Testis (tissue), 3 donors: ENCODE measurements around the gene COX6B2. TPM values are rescaled to one million over a fixed set of nuclear protein-coding genes. Genes with fewer than 3 reads are reported as not detected.
"Not testable (repeated sequence)": the region's sequence is repeated elsewhere in the genome, so short reads cannot be mapped to it uniquely, and the experiment has no call there.

Source experiments
- DNase-seq: peaks from one replicate; pipeline ENCODE4 v3.0.0-alpha.2; 2019
- H3K27ac ChIP-seq, 2 donors: fragments of 200-600 bp; sonication (generic); one replicate each; pipeline ENCODE4 v1.5.1; 2019
- H3K27me3 ChIP-seq: fragments of 200-600 bp; sonication (generic); one replicate; pipeline ENCODE4 v1.5.1; 2019
- H3K36me3 ChIP-seq: fragments of 200-600 bp; sonication (generic); one replicate; pipeline ENCODE4 v1.5.1; 2017; ENCODE audit warnings: low read depth; ENCODE audit errors: missing control alignments
- H3K4me1 ChIP-seq: fragments of 200-600 bp; sonication (generic); one replicate; pipeline ENCODE4 v1.5.1; 2019
- H3K4me3 ChIP-seq, 2 donors: fragments of 200-600 bp; sonication (generic); one replicate each; pipeline ENCODE4 v1.5.1; 2017 to 2019
- H3K9me3 ChIP-seq: fragments of 200-600 bp; sonication (generic); one replicate; pipeline ENCODE4 v1.5.1; 2017
- CTCF ChIP-seq, 3 experiments: fragments of 450-650 bp in 2 of 3; fragments of 200-600 bp in 1 of 3; sonication (generic) in 1 of 3; IDR thresholded peaks; one replicate each; pipeline ENCODE4 v1.5.1; 2016 to 2019; ENCODE audit warnings: antibody characterized with exemption in 3 of 3, mild to moderate bottlenecking in 2 of 3, moderate library complexity in 1 of 3
- POLR2A ChIP-seq: fragments of 450-650 bp; IDR thresholded peaks from one replicate; pipeline ENCODE4 v1.6.1; 2017; ENCODE audit warnings: antibody characterized with exemption, mild to moderate bottlenecking, moderate library complexity
- WGBS, 2 donors: methylation state at CpG; one replicate each; pipeline ENCODE4 v1.1.5; 2018; 5-methylcytosine and 5-hydroxymethylcytosine counted together
- intact Hi-C: fragments of 100-400 bp; cut with DNase I; formaldehyde crosslinking; loops from one replicate; pipeline ENCODE4 v1.15.1; 2023; ENCODE audit warnings: low total_unique reads
- polyA plus RNA-seq: library from polyadenylated mRNA; stranded (reverse); fragments of 350-450 nt; fragmentation: Illumina TruSeq; extraction: RNeasy Lipid Tissue Mini Kit (QIAGEN cat#74804); gene quantifications from one replicate; pipeline ENCODE4 v1.2.3, GENCODE V29; 2014; ENCODE audit warnings: low read depth, low replicate concordance; ENCODE audit not compliant: insufficient read depth
- total RNA-seq, 2 donors: library from RNA; depleted of rRNA; stranded (reverse); fragments of >200 nt; gene quantifications; one replicate each; pipeline ENCODE4 v1.2.3, GENCODE V29; 2016

Gene COX6B2
- total and polyA plus RNA-seq, 3 donors from 2014 or later: 27.9 to 171 (median 47.5) TPM

GRCh38 chr19:55336101-55336500 lies 18.4 kb downstream of the COX6B2 start:
- intact Hi-C loops: no loop called here
- Histone ChIP-seq H3K4me3 (no peak overlapping the region), H3K27me3 (no peaks in the 10 kb centered on the region), H3K9me3 (no peaks in the 10 kb centered on the region), H3K4me1 (peaks cover 13% of the 10 kb centered on the region), H3K36me3 (no peaks in the 10 kb centered on the region), H3K27ac (no peak overlapping the region)
- 82 to 83% methylated on average over 7 of the region's 7 CpGs for WGBS, 2 donors
- no peak for DNase-seq
- TF ChIP-seq CTCF (IDR thresholded peaks at IDR 0.05) (no peak), POLR2A (no peak)

- no peak overlapping the region for H3K4me3 ChIP-seq
- intact Hi-C loops: no loop called here
- TF ChIP-seq CTCF (IDR thresholded peaks at IDR 0.05): no peak
- no peak for TF ChIP-seq POLR2A
- no peak overlapping the region for H3K27ac ChIP-seq
- H3K27me3 ChIP-seq: no peaks in the 10 kb centered on the region
- no peaks in the 10 kb centered on the region for H3K9me3 ChIP-seq
- H3K36me3 ChIP-seq: no peaks in the 10 kb centered on the region
- WGBS, 2 donors: 85 to 88% methylated on average over 11 of the region's 11 CpGs
- peaks cover 4% of the 10 kb centered on the region for H3K4me1 ChIP-seq
- no peak for DNase-seq
These were observed 20.6 kb downstream of the COX6B2 start for GRCh38 chr19:55333870-55334269.

- H3K4me3 ChIP-seq, H3K4me1 ChIP-seq, H3K9me3 ChIP-seq, H3K36me3 ChIP-seq, DNase-seq, H3K27me3 ChIP-seq, intact Hi-C loops, H3K27ac ChIP-seq: not testable (repeated sequence)
- 90 to 92% methylated on average over 6 of the region's 6 CpGs for WGBS, 2 donors
These were observed 24.7 kb downstream of the COX6B2 start for GRCh38 chr19:55329791-55330190.

GRCh38 chr19:55328774-55329318 lies 25.7 kb downstream of the COX6B2 start:
- DNase-seq, H3K9me3 ChIP-seq, H3K36me3 ChIP-seq, H3K4me3 ChIP-seq, H3K4me1 ChIP-seq, H3K27me3 ChIP-seq, intact Hi-C loops, H3K27ac ChIP-seq: not testable (repeated sequence)
- WGBS, 2 donors: 80 to 86% methylated on average over 4 of the region's 4 CpGs

- WGBS, 2 donors: 82 to 85% methylated on average over 13 to 14 of the region's 14 CpGs
- DNase-seq: no peak
- H3K9me3 ChIP-seq: no peaks in the 10 kb centered on the region
- H3K4me1 ChIP-seq: no peaks in the 10 kb centered on the region
- no peaks in the 10 kb centered on the region for H3K27me3 ChIP-seq
- intact Hi-C loops: no loop called here
- H3K36me3 ChIP-seq: no peaks in the 10 kb centered on the region
- TF ChIP-seq POLR2A (no peak), CTCF (IDR thresholded peaks at IDR 0.05) (no peak)
- H3K4me3 ChIP-seq: no peak within 1 kb of the TSS
- no peak within 1 kb of the TSS for H3K27ac ChIP-seq
These were observed 29.3 kb downstream of the COX6B2 start, which contains the start of gene TMEM150B for GRCh38 chr19:55325172-55325571. TSS of gene TMEM150B (minus strand) at chr19:55325341. CDS start at chr19:55321036, 4,305 bp downstream.

- no peaks in the 10 kb centered on the region for H3K36me3 ChIP-seq
- no peak for DNase-seq
- no peak overlapping the region for H3K4me3 ChIP-seq
- no peaks in the 10 kb centered on the region for H3K4me1 ChIP-seq
- no peaks in the 10 kb centered on the region for H3K27me3 ChIP-seq
- no peak overlapping the region for H3K27ac ChIP-seq
- 85 to 94% methylated on average over 6 of the region's 6 CpGs for WGBS, 2 donors
- intact Hi-C loops: no loop called here
- H3K9me3 ChIP-seq: no peaks in the 10 kb centered on the region
- TF ChIP-seq POLR2A (no peak), CTCF (IDR thresholded peaks at IDR 0.05) (no peak)
These were observed 29.9 kb downstream of the COX6B2 start for GRCh38 chr19:55324662-55325061.
